H1 (cell line): ENCODE data around the gene ARHGAP27. TPM values are rescaled to one million over a fixed set of nuclear protein-coding genes. Genes with fewer than 3 reads are reported as not detected.

Experiments
- CEBPB ChIP-seq: IDR thresholded peaks from 2 replicates; pipeline ENCODE4 v1.6.1; 2012; ENCODE audit warnings: low read depth, low read length
- FOSL1 ChIP-seq: IDR thresholded peaks from 2 replicates; pipeline ENCODE4 v1.6.1; 2011; ENCODE audit warnings: mild to moderate bottlenecking, low read depth, low read length, moderate library complexity; ENCODE audit not compliant: insufficient read depth
- POLR2A ChIP-seq, 2 experiments: IDR thresholded peaks; 1 replicate in 1 of 2; 2 replicates in 1 of 2; pipeline ENCODE4 v1.6.1; 2011; ENCODE audit warnings: low read depth in 2 of 2, low read length in 2 of 2, mild to moderate bottlenecking in 2 of 2; ENCODE audit errors: control extremely low read depth in 1 of 2
- RBBP5 ChIP-seq: IDR thresholded peaks from 2 replicates; pipeline ENCODE4 v1.7.1; 2012; ENCODE audit warnings: low read depth, mild to moderate bottlenecking, inconsistent platforms, low read length, moderate library complexity, borderline replicate concordance
- SAP30 ChIP-seq: fragments of 300-600 bp; sonication (generic); IDR thresholded peaks from 2 replicates; pipeline ENCODE4 v1.7.1; 2012; ENCODE audit warnings: low read length, moderate library complexity, mild to moderate bottlenecking, inconsistent platforms; ENCODE audit not compliant: insufficient read depth, insufficient replicate concordance
- SIRT6 ChIP-seq: IDR thresholded peaks from one replicate; pipeline ENCODE4 v1.7.1; 2012; ENCODE audit warnings: low read length, inconsistent platforms
- SIX5 ChIP-seq: IDR thresholded peaks from 2 replicates; pipeline ENCODE4 v1.6.1; 2011; ENCODE audit warnings: mild to moderate bottlenecking, low read depth, low read length
- SP2 ChIP-seq: IDR thresholded peaks from 2 replicates; pipeline ENCODE4 v1.6.1; 2012; ENCODE audit warnings: mild to moderate bottlenecking, low read length, inconsistent platforms
- SRF ChIP-seq: IDR thresholded peaks from 2 replicates; pipeline ENCODE4 v1.6.1; 2011; ENCODE audit warnings: mild to moderate bottlenecking, low read depth, low read length, moderate library complexity
- SUZ12 ChIP-seq: fragments of 200-600 bp; sonication (generic); IDR thresholded peaks from 2 replicates; pipeline ENCODE4 v1.6.1; 2012; ENCODE audit warnings: mild to moderate bottlenecking, inconsistent platforms, low read length, moderate library complexity, mixed read lengths
- TCF12 ChIP-seq: IDR thresholded peaks from 2 replicates; pipeline ENCODE4 v1.6.1; 2011; ENCODE audit warnings: low read depth, mild to moderate bottlenecking, low read length
- polyA plus RNA-seq, 7 experiments: library from polyadenylated mRNA; depleted of rRNA in 3 of 7; stranded (reverse) in 5 of 7; unstranded in 2 of 7; fragments of >200 nt in 5 of 7; fragments of 200-250 nt in 2 of 7; gene quantifications; 1 replicate in 5 of 7; 2 replicates in 1 of 7; 4 replicates in 1 of 7; pipeline versions ENCODE4 v1.2.1 to v1.2.3, GENCODE V29; 2011 to 2013; ENCODE audit warnings: missing spikeins in 2 of 7, mixed read lengths in 2 of 7
- total RNA-seq: library from RNA; stranded (reverse); fragmentation: NEBNext Ultra II Directional; extraction: Animal tissue kit (Norgen Biotek cat#: 25700); gene quantifications from 2 replicates; pipeline ENCODE4 v1.2.1, GENCODE V29; 2021
- TF ChIP-seq, protein P1 (sequence below): IDR thresholded peaks from 2 replicates; pipeline ENCODE4 v1.6.1; 2012; ENCODE audit warnings: inconsistent platforms

Gene ARHGAP27
- total and polyA plus RNA-seq, 2 of the 8 experiments (the other 6 are each of a cell fraction or from before 2014, with no cell fraction given) = 11.6 to 13.1 TPM

DNA sequence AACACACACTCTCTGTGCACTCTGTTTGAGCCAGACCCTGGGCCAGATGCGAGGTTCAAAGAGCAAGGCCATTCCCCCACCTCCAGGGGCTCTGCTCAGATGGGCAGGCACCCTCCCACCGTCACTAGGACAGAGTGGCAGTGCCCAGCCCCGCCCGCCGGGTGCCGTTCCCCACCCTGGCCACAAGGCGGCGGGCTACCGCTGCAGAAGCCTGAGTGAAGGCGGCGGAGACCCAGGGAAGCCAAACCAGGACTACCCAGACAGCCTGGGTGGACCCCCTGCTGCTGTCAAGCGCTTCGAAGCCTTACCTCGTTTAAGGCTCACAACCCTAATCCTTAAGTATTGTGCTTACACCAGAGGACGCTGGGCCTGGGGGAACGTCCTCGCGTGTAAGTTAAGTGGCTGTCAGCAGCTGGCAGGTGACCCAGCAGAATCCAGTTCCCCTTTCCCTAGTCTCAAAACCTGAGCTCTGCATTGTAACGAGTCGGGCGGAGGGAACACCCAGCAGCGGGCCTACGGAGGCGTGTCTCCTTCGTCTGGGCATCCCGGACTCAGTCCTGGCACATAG, 4.5 kb downstream of the ARHGAP27 start (continued):
- TF ChIP-seq SIX5 = no peak
- TF ChIP-seq FOSL1 = 0 out of 2 replicates have a peak, but pooled peaks have one; percentile 32
- no peak for TF ChIP-seq TCF12
- TF ChIP-seq SAP30 = no peak
- TF ChIP-seq, protein P1, sequence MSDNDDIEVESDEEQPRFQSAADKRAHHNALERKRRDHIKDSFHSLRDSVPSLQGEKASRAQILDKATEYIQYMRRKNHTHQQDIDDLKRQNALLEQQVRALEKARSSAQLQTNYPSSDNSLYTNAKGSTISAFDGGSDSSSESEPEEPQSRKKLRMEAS = no peak; the same call in 1 of the 2 replicates
- no peak for TF ChIP-seq SP2
- TF ChIP-seq SUZ12 = no peak
- TF ChIP-seq SRF = no peak
- TF ChIP-seq CEBPB = no peak
- no peak for TF ChIP-seq RBBP5
- no peak for TF ChIP-seq SIRT6
- no peak for TF ChIP-seq POLR2A (IDR thresholded peaks at IDR 0.05; ENCODE audit: control extremely low read depth in 1 of 2, low read depth in 2 of 2, low read length in 2 of 2)
